ENCODE results near the gene TFIP11.

- TF ChIP-seq ELF4 (CRISPR knock-in tag; IDR thresholded peaks at IDR 0.05; ENCODE audit: low read depth) (no peak), TCF7 (CRISPR knock-in tag; IDR thresholded peaks at IDR 0.05; ENCODE audit: low read depth) (no peak), ZNF671 (CRISPR knock-in tag; IDR thresholded peaks at IDR 0.05) (no peak)
Measured at GRCh38 chr22:26552466-26552865, 40.2 kb upstream of the TFIP11 start.
